Right lobe of liver (tissue), 6 donors: Measurements from ENCODE around the gene NTM. TPM values are rescaled to one million over a fixed set of nuclear protein-coding genes. Genes with fewer than 3 reads are reported as not detected.
"Not testable (repeated sequence)": the region's sequence is repeated elsewhere in the genome, so short reads cannot be mapped to it uniquely, and the experiment has no call there.

Experiments
- ATAC-seq, 4 donors: fragments of 200-7000 bp; cut with Tn5 transposase; one replicate each; pipeline ENCODE4 v1.9.1; 2020; ENCODE audit warnings: mild to moderate bottlenecking in 4 of 4, moderate library complexity in 4 of 4
- DNase-seq, 3 donors: peaks; one replicate each; pipeline ENCODE4 v3.0.0-alpha.2; 2020
- H3K27ac ChIP-seq, 3 donors: fragments of 200-600 bp; one replicate each; pipeline ENCODE4 v1.8.0; 2022
- H3K27me3 ChIP-seq, 2 donors: fragments of 200-600 bp; one replicate each; pipeline ENCODE4 v1.8.0; 2022
- H3K36me3 ChIP-seq, 4 donors: fragments of 200-600 bp; sonication (generic) in 1 of 4; one replicate each; pipeline versions ENCODE4 v1.5.1 to v1.8.0; 2017 to 2022; ENCODE audit warnings: control low read depth in 1 of 4
- H3K4me1 ChIP-seq, 4 donors: fragments of 200-600 bp; sonication (generic) in 1 of 4; one replicate each; pipeline versions ENCODE4 v1.5.1 to v1.8.0; 2017 to 2022; ENCODE audit warnings: control low read depth in 1 of 4
- H3K4me3 ChIP-seq, 3 donors: fragments of 200-600 bp; one replicate each; pipeline ENCODE4 v1.8.0; 2022
- H3K9me3 ChIP-seq, 4 donors: fragments of 200-600 bp; sonication (generic) in 1 of 4; one replicate each; pipeline versions ENCODE4 v1.5.1 to v1.8.0; 2017 to 2022; ENCODE audit warnings: control low read depth in 1 of 4
- CTCF ChIP-seq, 4 donors: fragments of 200-600 bp in 3 of 4; fragments of 450-650 bp in 1 of 4; IDR thresholded peaks; one replicate each; pipeline versions ENCODE4 v1.5.1 to v1.8.0; 2016 to 2022; ENCODE audit warnings: antibody characterized with exemption in 4 of 4, mild to moderate bottlenecking in 2 of 4
- POLR2A ChIP-seq: fragments of 450-650 bp; IDR thresholded peaks from one replicate; pipeline ENCODE4 v1.6.1; 2017; ENCODE audit warnings: antibody characterized with exemption, mild to moderate bottlenecking
- WGBS: methylation state at CpG from one replicate; pipeline ENCODE4 v1.1.6; 2018; ENCODE audit warnings: low coverage, low lambda C conversion rate; ENCODE audit not compliant: insufficient coverage; ENCODE audit errors: missing lambda C conversion rate; 5-methylcytosine and 5-hydroxymethylcytosine counted together
- intact Hi-C, 2 donors: fragments of 100-400 bp; cut with DNase I; formaldehyde crosslinking; loops; one replicate each; pipeline versions ENCODE4 v1.11.2 to v1.14.1; 2022
- total RNA-seq, 6 experiments: library from RNA; depleted of rRNA in 2 of 6; stranded (reverse); fragments of >200 nt in 2 of 6; fragmentation: NEBNext Ultra II Directional in 3 of 6; extraction: Animal tissue kit (Norgen Biotek cat#: 25700) in 3 of 6; gene quantifications; one replicate each; pipeline versions ENCODE4 v1.1.0 to v1.2.4, GENCODE V29; 2016 to 2023
- donor health status: DM: no; HTN: yes; CAD: no.
- donor health status: DM: no; HTN: no; CAD: no.
- donor health status: DM: no; HTN: no; CAD: no.
- donor health status: DM: no; HTN: yes; CAD: no.
- donor health status: DM: no; HTN: yes; CAD: no.

Gene NTM
- total RNA-seq, 6 experiments from 2014 or later: 0.35 TPM; not detected in 5

- TF ChIP-seq CTCF (IDR thresholded peaks at IDR 0.05): no peak
- no peak for TF ChIP-seq POLR2A
- 49% methylated on average over 3 of the region's 4 CpGs for WGBS
- H3K4me3 ChIP-seq: no peak overlapping the region
- H3K4me1 ChIP-seq: no peaks in the 10 kb centered on the region
- ATAC-seq (no peak), DNase-seq (no peak)
- no peak overlapping the region for H3K27ac ChIP-seq
- no peaks in the 10 kb centered on the region for H3K36me3 ChIP-seq
- no peaks in the 10 kb centered on the region for H3K27me3 ChIP-seq
- intact Hi-C loops: no loop called here
- no peaks in the 10 kb centered on the region for H3K9me3 ChIP-seq
Measured at GRCh38 chr11:131423688-131424087, 53.3 kb downstream of the NTM start.

- 52% methylated on average over 8 of the region's 8 CpGs for WGBS
- DNase-seq, intact Hi-C loops, H3K27ac ChIP-seq, H3K36me3 ChIP-seq, H3K27me3 ChIP-seq, H3K9me3 ChIP-seq, H3K4me3 ChIP-seq, ATAC-seq, H3K4me1 ChIP-seq: not testable (repeated sequence)
Measured at GRCh38 chr11:131424257-131424876, 54.0 kb downstream of the NTM start.

GRCh38 chr11:131425285-131425684, 54.9 kb downstream of the NTM start:
- H3K27me3 ChIP-seq: no peaks in the 10 kb centered on the region
- intact Hi-C loops: no loop called here
- H3K4me3 ChIP-seq: no peak overlapping the region
- no peaks in the 10 kb centered on the region for H3K9me3 ChIP-seq
- no peaks in the 10 kb centered on the region for H3K36me3 ChIP-seq
- TF ChIP-seq POLR2A (no peak), CTCF (IDR thresholded peaks at IDR 0.05) (no peak)
- H3K27ac ChIP-seq: no peak overlapping the region
- no peaks in the 10 kb centered on the region for H3K4me1 ChIP-seq
- DNase-seq (no peak), ATAC-seq (peak in 1 of 4 donors; percentile 28)
- WGBS: 27% methylated on average over 5 of the region's 5 CpGs

- intact Hi-C loops: no loop called here
- 61% methylated on average over 4 of the region's 5 CpGs for WGBS
- no peaks in the 10 kb centered on the region for H3K27me3 ChIP-seq
- H3K9me3 ChIP-seq: no peaks in the 10 kb centered on the region
- TF ChIP-seq POLR2A (no peak), CTCF (IDR thresholded peaks at IDR 0.05) (no peak)
- no peak for DNase-seq
- no peak overlapping the region for H3K27ac ChIP-seq
- no peaks in the 10 kb centered on the region for H3K4me1 ChIP-seq
- no peak for ATAC-seq
- H3K36me3 ChIP-seq: no peaks in the 10 kb centered on the region
- H3K4me3 ChIP-seq: no peak overlapping the region
Measured at GRCh38 chr11:131428853-131429252, 58.4 kb downstream of the NTM start.

GRCh38 chr11:131430473-131431208, 60.2 kb downstream of the NTM start:
- Histone ChIP-seq H3K9me3 (no peaks in the 10 kb centered on the region), H3K4me3 (no peak overlapping the region), H3K36me3 (no peaks in the 10 kb centered on the region), H3K4me1 (no peaks in the 10 kb centered on the region), H3K27ac (no peak overlapping the region), H3K27me3 (no peaks in the 10 kb centered on the region)
- ATAC-seq (peak in 3 of 4 donors; percentile 27 to 39 (median 32)), DNase-seq (no peak)
- intact Hi-C loops: no loop called here
- TF ChIP-seq CTCF (IDR thresholded peaks at IDR 0.05) (no peak), POLR2A (no peak)
- 45% methylated on average over 11 of the region's 11 CpGs for WGBS
